ENCODE measurements around the gene MAEA.

Gene MAEA

DNA sequence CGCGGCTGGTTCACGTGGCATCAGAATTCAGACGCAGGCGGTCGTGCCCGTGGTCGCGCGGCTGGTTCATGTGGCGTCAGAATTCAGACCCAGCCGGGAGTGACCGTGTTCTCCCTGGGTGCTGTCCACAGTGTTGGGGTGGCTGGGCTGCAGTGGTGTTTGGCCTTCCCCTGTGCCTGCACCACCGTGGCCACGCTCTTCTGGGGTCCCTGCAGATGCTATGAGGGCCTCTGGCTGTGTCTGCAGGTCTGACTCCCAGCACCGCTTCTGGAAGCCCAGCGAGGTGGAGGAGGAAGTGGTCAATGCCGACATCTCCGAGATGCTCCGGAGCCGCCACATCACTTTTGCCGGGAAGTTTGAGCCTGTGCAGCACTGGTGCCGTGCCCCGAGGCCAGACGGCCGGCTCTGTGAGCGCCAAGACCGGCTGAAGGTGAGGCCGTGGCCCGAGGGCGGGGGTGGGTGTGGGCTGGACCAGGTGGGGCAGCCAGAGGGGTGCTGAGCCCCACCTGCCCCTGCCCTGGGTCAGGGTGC is 90.2 kb downstream of the MAEA start:
- DNase-seq (ENCODE audit: low read depth), result no peak
- no peak for TF ChIP-seq CTCF (IDR thresholded peaks at IDR 0.05; ENCODE audit: insufficient read depth, low read depth, low read length, missing control alignments)
- H3K4me3 ChIP-seq (ENCODE audit: low read length), result no peak overlapping the region

- TF ChIP-seq CTCF (IDR thresholded peaks at IDR 0.05; ENCODE audit: insufficient read depth, low read depth, low read length, missing control alignments), result no peak
- DNase-seq (ENCODE audit: low read depth), result no peak
- H3K4me3 ChIP-seq (ENCODE audit: low read length), result no peak overlapping the region
These were observed 90.9 kb downstream of the MAEA start for GRCh38 chr4:1380368-1381151.

GRCh38 chr4:1381181-1381621 is 91.5 kb downstream of the MAEA start:
- no peak for DNase-seq (ENCODE audit: low read depth)
- TF ChIP-seq CTCF (IDR thresholded peaks at IDR 0.05; ENCODE audit: insufficient read depth, low read depth, low read length, missing control alignments), result no peak
- no peak overlapping the region for H3K4me3 ChIP-seq (ENCODE audit: low read length)

DNA sequence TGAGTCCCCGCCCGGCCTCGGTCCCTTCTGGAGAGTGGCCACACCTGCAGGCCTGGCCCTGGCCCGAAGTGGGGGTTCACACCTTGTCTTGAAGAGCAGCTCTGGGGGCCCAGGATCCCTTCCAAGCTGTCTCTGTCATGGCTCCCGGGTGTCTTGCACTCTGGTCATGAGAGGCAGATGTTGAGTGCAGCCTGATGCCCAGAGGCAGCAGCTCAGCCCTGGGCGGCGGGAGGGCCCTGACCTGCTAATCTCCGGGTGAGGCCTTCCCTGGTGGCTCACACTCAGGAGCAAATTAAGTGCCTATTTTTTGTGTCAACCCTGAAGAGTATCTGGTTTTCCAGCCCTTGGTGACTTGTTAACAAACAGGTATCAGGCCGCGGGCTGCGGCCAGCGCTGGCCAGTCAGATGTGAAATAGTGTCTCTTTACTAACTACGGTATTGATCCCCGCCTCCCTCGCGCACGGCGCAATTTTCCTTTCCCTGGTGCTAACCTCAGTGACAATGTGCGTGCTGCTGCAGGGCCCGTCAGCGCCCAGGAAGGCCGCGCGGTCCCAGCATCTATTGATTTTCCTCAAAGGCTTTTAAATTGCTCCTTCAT is 92.4 kb downstream of the MAEA start:
- DNase-seq (ENCODE audit: low read depth), result no peak

GRCh38 chr4:1382776-1383727 is 93.4 kb downstream of the MAEA start:
- no peak overlapping the region for H3K4me3 ChIP-seq (ENCODE audit: low read length)
- no peak for DNase-seq (ENCODE audit: low read depth)
- TF ChIP-seq CTCF (IDR thresholded peaks at IDR 0.05; ENCODE audit: insufficient read depth, low read depth, low read length, missing control alignments), result no peak

More for the DNA sequence above, 92.4 kb downstream of the MAEA start:
- H3K4me3 ChIP-seq (ENCODE audit: low read length), result no peak overlapping the region
- TF ChIP-seq CTCF (IDR thresholded peaks at IDR 0.05; ENCODE audit: insufficient read depth, low read depth, low read length, missing control alignments), result no peak

- no peak overlapping the region for H3K4me3 ChIP-seq (ENCODE audit: low read length)
- TF ChIP-seq CTCF (IDR thresholded peaks at IDR 0.05; ENCODE audit: insufficient read depth, low read depth, low read length, missing control alignments), result no peak
- no peak for DNase-seq (ENCODE audit: low read depth)
These were observed 94.3 kb downstream of the MAEA start for GRCh38 chr4:1383728-1384591.

All from epithelial cell of esophagus (primary cell).